CD4-positive, CD25-positive, alpha-beta regulatory T cell (primary cell): ENCODE data around the gene SPAST. TPM values are rescaled to one million over a fixed set of nuclear protein-coding genes. Genes with fewer than 3 reads are reported as not detected.

Experiments
- ATAC-seq, 2 donors: fragments of 150-1000 bp; cut with Tn5 transposase; one replicate each; pipeline ENCODE4 v1.10.0; 2021; ENCODE audit warnings: low read depth in 2 of 2, moderate number of reproducible peaks in 2 of 2, moderate library complexity in 1 of 2
- DNase-seq, 3 donors: peaks; one replicate each; pipeline versions ENCODE4 v3.0.0 to v3.0.0-alpha.2; 2012 to 2022; ENCODE audit warnings: mixed read lengths in 1 of 3
- H3K27ac ChIP-seq: one replicate; pipeline ENCODE4 v1.7.0; 2013; ENCODE audit warnings: mild to moderate bottlenecking, low read length; ENCODE audit not compliant: insufficient read depth, poor library complexity, severe bottlenecking
- H3K27me3 ChIP-seq: one replicate; pipeline ENCODE4 v1.7.0; 2013; ENCODE audit warnings: low read length; ENCODE audit not compliant: control insufficient read depth, insufficient read depth
- H3K36me3 ChIP-seq: one replicate; pipeline ENCODE4 v1.7.0; 2013; ENCODE audit warnings: mild to moderate bottlenecking, low read length, moderate library complexity; ENCODE audit not compliant: control insufficient read depth, insufficient read depth
- H3K4me1 ChIP-seq: 2 replicates; pipeline ENCODE4 v1.7.0; 2013; ENCODE audit warnings: mild to moderate bottlenecking, low read length; ENCODE audit not compliant: insufficient read depth, control insufficient read depth, poor library complexity, severe bottlenecking
- H3K4me3 ChIP-seq: one replicate; pipeline ENCODE4 v1.7.0; 2013; ENCODE audit warnings: low read depth, mild to moderate bottlenecking, low read length, moderate library complexity
- H3K9me3 ChIP-seq, 2 experiments: 1 replicate in 1 of 2; 2 replicates in 1 of 2; pipeline ENCODE4 v1.7.0; 2013; ENCODE audit warnings: low read length in 2 of 2, mild to moderate bottlenecking in 1 of 2, moderate library complexity in 1 of 2; ENCODE audit not compliant: control insufficient read depth in 2 of 2
- H3K27ac Mint-ChIP-seq, 3 donors: one replicate each; pipeline ENCODE4 v1.8.0; 2020 to 2022; ENCODE audit warnings: mild to moderate bottlenecking in 3 of 3, mixed read lengths in 3 of 3, moderate library complexity in 2 of 3
- H3K27me3 Mint-ChIP-seq: one replicate; pipeline ENCODE4 v1.8.0; 2022; ENCODE audit warnings: mild to moderate bottlenecking, mixed read lengths
- H3K36me3 Mint-ChIP-seq: one replicate; pipeline ENCODE4 v1.8.0; 2020; ENCODE audit warnings: mixed read lengths
- H3K4me1 Mint-ChIP-seq, 4 donors: one replicate each; pipeline ENCODE4 v1.8.0; 2020 to 2022; ENCODE audit warnings: mixed read lengths in 4 of 4, mild to moderate bottlenecking in 1 of 4
- H3K4me3 Mint-ChIP-seq, 4 donors: one replicate each; pipeline ENCODE4 v1.8.0; 2020 to 2022; ENCODE audit warnings: mild to moderate bottlenecking in 4 of 4, mixed read lengths in 4 of 4, moderate library complexity in 3 of 4
- H3K9me3 Mint-ChIP-seq, 7 donors: one replicate each; pipeline ENCODE4 v1.8.0; 2020 to 2022; ENCODE audit warnings: mixed read lengths in 7 of 7, mild to moderate bottlenecking in 3 of 7, moderate library complexity in 2 of 7
- polyA plus RNA-seq, 4 donors: library from polyadenylated mRNA; unstranded; fragments of 300-500 nt; fragmentation: Illumina TruSeq; gene quantifications; one replicate each; pipeline ENCODE4 v1.2.3, GENCODE V29; 2021
- total RNA-seq: library from RNA; stranded (reverse); gene quantifications from one replicate; pipeline ENCODE4 v1.2.3, GENCODE V29; 2022

The SPAST gene
- total and polyA plus RNA-seq, 5 donors from 2014 or later, result 14.2 to 20.2 (median 16.4) TPM

- no peak overlapping the region for H3K4me3 Mint-ChIP-seq
- peaks cover 33 to 51% (median 36%) of the 10 kb centered on the region in 4 donors for H3K4me1 Mint-ChIP-seq
- H3K36me3 Mint-ChIP-seq, result peaks cover 18% of the 10 kb centered on the region
- Histone ChIP-seq H3K4me3 (no peak overlapping the region), H3K4me1 (no peaks in the 10 kb centered on the region), H3K27ac (no peak overlapping the region), H3K27me3 (no peaks in the 10 kb centered on the region), H3K9me3 (no peaks in the 10 kb centered on the region), H3K36me3 (peaks cover 15% of the 10 kb centered on the region)
- peak overlapping the region in 1 of 3 donors; percentile 68 for H3K27ac Mint-ChIP-seq
- ATAC-seq (no peak), DNase-seq (no peak)
- H3K9me3 Mint-ChIP-seq, result no peaks in the 10 kb centered on the region
- H3K27me3 Mint-ChIP-seq, result no peaks in the 10 kb centered on the region
Observed at GRCh38 chr2:32074134-32074506, 10.8 kb downstream of the SPAST start.

DNA sequence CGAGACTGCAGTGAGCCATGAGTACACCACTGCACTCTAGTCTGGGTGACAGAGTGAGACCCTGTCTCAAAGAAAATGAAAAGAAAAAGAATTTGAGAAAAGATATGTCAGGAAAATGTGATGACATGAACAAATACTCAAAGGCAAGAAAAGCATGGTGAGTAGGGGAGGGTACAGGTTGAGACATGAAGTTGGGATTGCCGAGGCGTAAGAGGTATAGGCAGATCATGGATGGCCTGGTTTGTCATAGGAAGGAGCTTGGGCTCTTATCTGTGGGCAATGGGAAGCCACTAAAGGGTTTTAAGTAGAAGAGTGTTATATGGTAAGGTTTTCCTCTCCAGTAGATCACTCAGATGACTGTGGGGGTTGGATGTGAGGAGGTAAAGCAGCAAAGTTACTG, 32.3 kb downstream of the SPAST start:
- H3K27me3 ChIP-seq, result no peaks in the 10 kb centered on the region
- DNase-seq, result no peak
- Mint-ChIP-seq H3K36me3 (peaks cover 32% of the 10 kb centered on the region), H3K27me3 (no peaks in the 10 kb centered on the region), H3K27ac (peak overlapping the region in 2 of 3 donors; percentile 7 to 53), H3K4me3 (no peak overlapping the region), H3K4me1 (peaks cover 5 to 13% (median 7%) of the 10 kb centered on the region in 4 donors), H3K9me3 (no peaks in the 10 kb centered on the region)
- H3K4me1 ChIP-seq, result no peaks in the 10 kb centered on the region
- H3K9me3 ChIP-seq, result no peaks in the 10 kb centered on the region
- no peak overlapping the region for H3K4me3 ChIP-seq
- H3K36me3 ChIP-seq, result peaks cover 24% of the 10 kb centered on the region
- H3K27ac ChIP-seq, result no peak overlapping the region
- no peak for ATAC-seq

DNA sequence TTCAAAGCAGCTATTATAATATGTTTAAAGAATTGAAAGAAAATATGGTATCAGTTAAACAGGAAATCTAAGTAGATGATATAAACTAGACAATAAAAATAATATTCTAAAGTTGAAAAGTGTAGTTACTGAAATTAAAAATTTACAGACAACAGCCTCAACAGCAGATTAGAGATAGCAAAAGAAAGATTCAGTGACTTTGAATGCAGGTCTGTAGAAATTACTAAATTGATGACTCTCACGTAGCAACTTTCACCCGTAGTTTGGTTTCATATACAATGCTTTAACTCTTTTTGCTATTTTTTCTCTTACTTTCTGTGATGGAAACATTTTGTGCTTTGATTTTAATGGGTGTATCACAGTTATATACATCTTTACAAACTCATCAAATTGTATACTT, 44.8 kb downstream of the SPAST start:
- Histone ChIP-seq H3K9me3 (no peaks in the 10 kb centered on the region), H3K27me3 (no peaks in the 10 kb centered on the region), H3K4me1 (no peaks in the 10 kb centered on the region), H3K27ac (no peak overlapping the region), H3K36me3 (peaks cover 27% of the 10 kb centered on the region), H3K4me3 (no peak overlapping the region)
- Mint-ChIP-seq H3K27me3 (no peaks in the 10 kb centered on the region), H3K4me1 (peaks cover 8 to 18% (median 16%) of the 10 kb centered on the region in 4 donors), H3K4me3 (no peak overlapping the region), H3K9me3 (peaks cover 0 to 2% (median 0%) of the 10 kb centered on the region in 7 donors), H3K27ac (no peak overlapping the region), H3K36me3 (peaks cover 55% of the 10 kb centered on the region)
- ATAC-seq (no peak), DNase-seq (no peak)

GRCh38 chr2:32118055-32118454, 54.7 kb downstream of the SPAST start:
- Mint-ChIP-seq H3K4me3 (no peak overlapping the region), H3K4me1 (peaks cover 7 to 21% (median 12%) of the 10 kb centered on the region in 4 donors), H3K27me3 (no peaks in the 10 kb centered on the region), H3K36me3 (peaks cover 26% of the 10 kb centered on the region), H3K27ac (no peak overlapping the region), H3K9me3 (no peaks in the 10 kb centered on the region)
- H3K36me3 ChIP-seq, result peaks cover 19% of the 10 kb centered on the region
- no peak for ATAC-seq
- H3K27ac ChIP-seq, result no peak overlapping the region
- no peaks in the 10 kb centered on the region for H3K9me3 ChIP-seq
- peak in 1 of 3 donors; percentile 8 for DNase-seq
- H3K27me3 ChIP-seq, result no peaks in the 10 kb centered on the region
- peaks cover 5% of the 10 kb centered on the region for H3K4me1 ChIP-seq
- no peak overlapping the region for H3K4me3 ChIP-seq

DNA sequence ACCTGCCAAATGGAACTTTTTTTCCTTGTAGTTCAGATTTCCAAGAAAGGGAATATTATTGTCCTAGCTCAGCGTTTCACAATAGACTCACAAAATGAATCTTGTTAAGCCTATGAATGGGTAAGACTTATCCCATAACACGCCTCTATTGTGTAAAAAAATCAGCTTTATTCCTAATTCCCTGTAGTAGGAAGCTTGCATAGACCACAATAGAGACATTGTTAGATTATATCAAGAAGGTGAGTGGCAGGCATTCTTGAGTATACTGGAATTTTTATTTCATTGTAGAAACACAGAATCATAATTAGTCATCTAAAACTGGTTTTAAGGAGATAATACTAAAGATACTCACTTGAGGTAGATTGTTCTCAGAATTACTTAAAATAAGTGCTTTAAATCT, 55.8 kb downstream of the SPAST start:
- Mint-ChIP-seq H3K4me3 (no peak overlapping the region), H3K9me3 (no peaks in the 10 kb centered on the region), H3K27me3 (no peaks in the 10 kb centered on the region), H3K36me3 (peaks cover 35% of the 10 kb centered on the region), H3K27ac (no peak overlapping the region), H3K4me1 (peaks cover 7 to 21% (median 12%) of the 10 kb centered on the region in 4 donors)
- ATAC-seq, result no peak
- no peaks in the 10 kb centered on the region for H3K27me3 ChIP-seq
- no peak overlapping the region for H3K27ac ChIP-seq
- H3K9me3 ChIP-seq, result no peaks in the 10 kb centered on the region
- peaks cover 26% of the 10 kb centered on the region for H3K36me3 ChIP-seq
- no peak overlapping the region for H3K4me3 ChIP-seq
- no peak for DNase-seq
- peaks cover 5% of the 10 kb centered on the region for H3K4me1 ChIP-seq

DNA sequence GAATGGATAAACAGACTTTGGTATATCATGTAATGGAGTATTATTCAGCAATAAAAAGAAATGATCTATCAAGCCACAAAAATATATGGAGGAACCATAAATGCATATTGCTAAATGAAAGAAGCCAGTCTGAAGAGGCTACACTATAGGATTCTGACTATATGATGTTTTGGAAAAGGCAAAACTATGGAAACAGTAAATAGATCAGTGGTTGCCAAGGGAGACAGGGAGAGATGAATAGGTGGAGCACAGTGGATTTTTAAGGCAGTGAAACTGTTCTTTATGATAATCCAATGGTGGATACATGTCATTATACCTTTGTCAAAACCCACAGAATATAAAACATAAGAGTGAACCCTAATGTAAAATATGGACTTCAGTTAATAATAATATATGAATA, 61.3 kb downstream of the SPAST start:
- DNase-seq, result no peak

GRCh38 chr2:32128636-32129035, 65.3 kb downstream of the SPAST start:
- Histone ChIP-seq H3K4me3 (no peak overlapping the region), H3K36me3 (peaks cover 48% of the 10 kb centered on the region), H3K4me1 (no peaks in the 10 kb centered on the region), H3K27me3 (no peaks in the 10 kb centered on the region), H3K27ac (no peak overlapping the region), H3K9me3 (no peaks in the 10 kb centered on the region)
- H3K4me1 Mint-ChIP-seq, result peaks cover 0 to 5% (median 1%) of the 10 kb centered on the region in 4 donors
- no peaks in the 10 kb centered on the region for H3K27me3 Mint-ChIP-seq
- no peak for DNase-seq
- no peak for ATAC-seq
- no peak overlapping the region for H3K4me3 Mint-ChIP-seq
- peaks cover 33% of the 10 kb centered on the region for H3K36me3 Mint-ChIP-seq
- H3K27ac Mint-ChIP-seq, result peak overlapping the region in 1 of 3 donors; percentile 4
- no peaks in the 10 kb centered on the region for H3K9me3 Mint-ChIP-seq

More for the DNA sequence above, 61.3 kb downstream of the SPAST start:
- Mint-ChIP-seq H3K27me3 (no peaks in the 10 kb centered on the region), H3K36me3 (peaks cover 42% of the 10 kb centered on the region), H3K4me3 (no peak overlapping the region), H3K9me3 (no peaks in the 10 kb centered on the region), H3K27ac (no peak overlapping the region), H3K4me1 (peaks cover 7 to 12% (median 11%) of the 10 kb centered on the region in 4 donors)
- H3K27ac ChIP-seq, result no peak overlapping the region
- no peaks in the 10 kb centered on the region for H3K9me3 ChIP-seq
- H3K4me3 ChIP-seq, result no peak overlapping the region
- H3K36me3 ChIP-seq, result peaks cover 37% of the 10 kb centered on the region
- no peaks in the 10 kb centered on the region for H3K4me1 ChIP-seq
- no peak for ATAC-seq
- no peaks in the 10 kb centered on the region for H3K27me3 ChIP-seq

DNA sequence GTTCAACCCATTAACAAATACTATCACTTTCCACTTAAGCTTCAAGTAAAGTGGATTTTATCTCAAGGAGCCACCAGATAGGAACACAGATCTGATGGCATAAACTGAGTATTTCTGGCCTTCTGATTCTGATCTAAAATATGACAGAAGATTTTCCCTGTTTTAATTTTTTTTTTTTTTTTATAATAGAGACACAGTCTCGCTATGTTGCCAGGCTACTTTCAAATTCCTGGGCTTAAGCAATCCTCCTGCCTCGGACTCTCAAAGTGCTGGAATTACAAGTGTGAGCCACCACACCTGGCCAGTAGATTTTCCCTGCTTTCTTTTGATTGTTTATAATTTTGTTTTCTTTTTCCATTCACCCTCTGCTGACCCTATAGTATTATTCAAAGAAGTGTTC, 65.7 kb downstream of the SPAST start:
- no peaks in the 10 kb centered on the region for H3K27me3 ChIP-seq
- no peaks in the 10 kb centered on the region for H3K4me1 ChIP-seq
- Mint-ChIP-seq H3K4me3 (no peak overlapping the region), H3K27ac (peak overlapping the region in 1 of 3 donors; percentile 4), H3K4me1 (peaks cover 0 to 5% (median 1%) of the 10 kb centered on the region in 4 donors), H3K27me3 (no peaks in the 10 kb centered on the region), H3K36me3 (peaks cover 28% of the 10 kb centered on the region), H3K9me3 (no peaks in the 10 kb centered on the region)
- peaks cover 45% of the 10 kb centered on the region for H3K36me3 ChIP-seq
- no peaks in the 10 kb centered on the region for H3K9me3 ChIP-seq
- no peak overlapping the region for H3K4me3 ChIP-seq
- H3K27ac ChIP-seq, result no peak overlapping the region
- no peak for DNase-seq
- ATAC-seq, result no peak
